ENCODE data around the gene ITSN1.

DNA sequence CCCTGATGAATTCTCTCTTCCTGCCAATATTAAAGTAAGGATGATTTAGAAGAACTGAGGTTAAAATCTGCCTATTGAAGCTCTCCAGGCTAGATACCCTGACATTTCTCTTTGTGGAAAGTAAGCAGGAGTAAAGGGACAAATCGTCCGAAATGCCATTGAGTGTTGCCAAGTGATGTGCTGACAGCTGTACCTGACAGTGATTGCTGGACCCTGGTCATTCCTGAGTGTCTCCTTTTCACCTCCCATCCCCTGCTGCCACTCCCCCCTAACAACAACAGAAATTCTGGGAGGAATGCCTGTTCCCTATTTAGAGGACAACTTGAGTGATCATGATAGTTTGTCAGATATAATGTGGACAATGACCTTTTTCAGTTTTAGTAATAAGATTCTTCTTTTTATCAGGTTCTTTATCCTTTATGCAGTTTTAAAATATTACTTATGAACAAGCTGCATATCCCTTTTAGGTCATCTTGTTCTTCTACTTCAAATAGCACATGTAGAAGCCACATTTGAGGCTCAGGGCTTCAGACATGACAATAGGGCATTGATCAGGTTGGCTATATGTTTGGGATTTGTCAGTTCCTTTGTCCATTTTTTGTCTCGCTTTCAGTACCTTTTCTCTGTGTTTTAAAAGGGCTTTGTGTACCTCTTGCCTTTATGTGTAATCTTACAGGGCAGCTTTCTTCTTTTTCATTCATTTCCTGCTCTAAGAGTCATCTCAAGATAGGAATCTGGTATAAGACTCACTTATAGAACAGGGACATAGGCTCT lies 56.0 kb downstream of the ITSN1 start:
- TF ChIP-seq CTCF (IDR thresholded peaks at IDR 0.05; ENCODE audit: low read depth, low read length, poor library complexity, severe bottlenecking) (no peak), EZH2phosphoT487 (IDR thresholded peaks at IDR 0.05; ENCODE audit: borderline replicate concordance, low read length) (no peak)

Measured in DOHH2 (cell line).